ENCODE data around the gene THOC5. TPM values are rescaled to one million over a fixed set of nuclear protein-coding genes. Genes with fewer than 3 reads are reported as not detected.
A peak's percentile ranks its signal among the peaks of the same experiment; 100 is the strongest.

THOC5 gene
- total and polyA plus RNA-seq, 9 donors = 26.2 to 51.6 (median 33.5) TPM

DNA sequence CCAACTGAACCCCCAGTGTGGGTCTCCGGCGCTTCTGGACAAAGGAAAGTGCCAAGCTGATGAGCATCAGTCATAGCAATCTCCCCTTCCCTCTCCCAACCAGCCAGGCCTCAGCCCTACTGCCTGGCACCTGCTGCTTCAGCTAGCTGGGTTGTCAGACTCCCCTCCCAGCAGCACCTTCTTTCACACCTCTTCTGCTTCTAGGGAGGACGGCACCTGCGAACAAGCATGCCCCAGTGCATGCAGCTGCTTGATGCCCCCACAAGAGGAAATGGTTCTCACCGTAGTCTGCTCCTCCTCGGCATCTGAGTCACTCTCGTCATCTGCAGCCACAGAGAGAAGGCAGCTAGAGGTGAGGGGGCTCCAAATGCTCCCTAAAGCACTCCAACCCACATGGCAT is 25.4 kb downstream of the THOC5 start:
- no peaks in the 10 kb centered on the region for H3K36me3 ChIP-seq
- 89 to 93% (median 91%) methylated on average over 7 of the region's 7 CpGs for WGBS, 3 donors
- intact Hi-C loops (cut with DNase I) = loop anchor here in 1 of 4 donors (10.0 kb wide), 1 partner anchor 133 kb away; no protein-coding TSS in a partner anchor

DNA sequence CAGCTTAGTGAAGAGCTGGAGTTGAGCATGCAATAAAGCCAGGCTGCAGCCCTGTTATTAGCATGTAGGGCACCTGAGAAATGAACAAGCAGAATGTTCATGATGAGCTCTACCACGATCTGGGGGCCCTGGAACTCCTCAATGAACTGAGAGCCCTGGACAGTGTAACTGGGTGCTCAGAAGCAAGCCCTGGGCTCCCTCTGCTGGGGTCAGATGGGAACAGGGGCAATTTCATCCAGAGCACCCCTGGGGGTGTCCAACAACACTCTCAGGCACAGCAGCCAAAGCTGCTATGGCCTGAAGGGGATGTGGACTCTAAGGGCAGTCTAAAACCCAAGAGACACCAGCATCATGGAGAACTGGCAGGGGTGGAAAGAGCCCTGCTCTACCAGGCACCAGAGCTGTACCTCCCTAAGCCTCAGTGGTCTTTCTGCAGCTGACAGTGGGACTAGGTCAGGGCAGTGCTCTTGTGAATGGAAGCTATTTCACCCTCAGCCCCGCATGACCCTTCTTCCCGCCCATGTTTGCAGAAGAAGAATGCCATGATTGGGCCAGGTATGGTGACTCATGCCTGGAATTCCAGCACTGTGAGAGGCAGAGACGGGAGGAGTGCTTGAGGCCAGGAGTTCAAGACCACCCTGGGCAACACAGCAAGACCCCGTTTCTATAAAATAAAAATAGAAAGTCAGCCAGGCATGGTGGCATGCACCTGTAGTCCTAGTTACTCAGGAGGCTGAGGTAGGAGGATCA is 28.9 kb downstream of the THOC5 start:
- peak in 4 of 5 donors; percentile 13 to 61 (median 31) for DNase-seq
- Histone ChIP-seq H3K27ac (no peak overlapping the region), H3K36me3 (no peaks in the 10 kb centered on the region), H3K4me1 (ENCODE audit: insufficient read depth) (no peaks in the 10 kb centered on the region), H3K4me3 (no peak overlapping the region), H3K9me3 (no peaks in the 10 kb centered on the region), H3K27me3 (no peaks in the 10 kb centered on the region)
- 33 to 43% (median 40%) methylated on average over 5 of the region's 5 CpGs for WGBS, 3 donors
- TF ChIP-seq, protein P1, sequence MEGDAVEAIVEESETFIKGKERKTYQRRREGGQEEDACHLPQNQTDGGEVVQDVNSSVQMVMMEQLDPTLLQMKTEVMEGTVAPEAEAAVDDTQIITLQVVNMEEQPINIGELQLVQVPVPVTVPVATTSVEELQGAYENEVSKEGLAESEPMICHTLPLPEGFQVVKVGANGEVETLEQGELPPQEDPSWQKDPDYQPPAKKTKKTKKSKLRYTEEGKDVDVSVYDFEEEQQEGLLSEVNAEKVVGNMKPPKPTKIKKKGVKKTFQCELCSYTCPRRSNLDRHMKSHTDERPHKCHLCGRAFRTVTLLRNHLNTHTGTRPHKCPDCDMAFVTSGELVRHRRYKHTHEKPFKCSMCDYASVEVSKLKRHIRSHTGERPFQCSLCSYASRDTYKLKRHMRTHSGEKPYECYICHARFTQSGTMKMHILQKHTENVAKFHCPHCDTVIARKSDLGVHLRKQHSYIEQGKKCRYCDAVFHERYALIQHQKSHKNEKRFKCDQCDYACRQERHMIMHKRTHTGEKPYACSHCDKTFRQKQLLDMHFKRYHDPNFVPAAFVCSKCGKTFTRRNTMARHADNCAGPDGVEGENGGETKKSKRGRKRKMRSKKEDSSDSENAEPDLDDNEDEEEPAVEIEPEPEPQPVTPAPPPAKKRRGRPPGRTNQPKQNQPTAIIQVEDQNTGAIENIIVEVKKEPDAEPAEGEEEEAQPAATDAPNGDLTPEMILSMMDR (IDR thresholded peaks at IDR 0.05) = no peak
- TF ChIP-seq EP300 (IDR thresholded peaks at IDR 0.05) (no peak), POLR2A (IDR thresholded peaks at IDR 0.05) (no peak)
- intact Hi-C loops (cut with DNase I) = loop anchor here in 1 of 4 donors (10.0 kb wide), 1 partner anchor 130 kb away; no protein-coding TSS in a partner anchor

More for the DNA sequence above, 25.4 kb downstream of the THOC5 start:
- TF ChIP-seq POLR2A (IDR thresholded peaks at IDR 0.05) = no peak
- TF ChIP-seq, protein P1 (IDR thresholded peaks at IDR 0.05) = no peak
- TF ChIP-seq EP300 (IDR thresholded peaks at IDR 0.05) = no peak
- no peaks in the 10 kb centered on the region for H3K27me3 ChIP-seq
- no peak for DNase-seq
- no peaks in the 10 kb centered on the region for H3K9me3 ChIP-seq
- no peak overlapping the region for H3K27ac ChIP-seq
- H3K4me3 ChIP-seq = no peak overlapping the region
- H3K4me1 ChIP-seq (ENCODE audit: insufficient read depth) = no peaks in the 10 kb centered on the region

DNA sequence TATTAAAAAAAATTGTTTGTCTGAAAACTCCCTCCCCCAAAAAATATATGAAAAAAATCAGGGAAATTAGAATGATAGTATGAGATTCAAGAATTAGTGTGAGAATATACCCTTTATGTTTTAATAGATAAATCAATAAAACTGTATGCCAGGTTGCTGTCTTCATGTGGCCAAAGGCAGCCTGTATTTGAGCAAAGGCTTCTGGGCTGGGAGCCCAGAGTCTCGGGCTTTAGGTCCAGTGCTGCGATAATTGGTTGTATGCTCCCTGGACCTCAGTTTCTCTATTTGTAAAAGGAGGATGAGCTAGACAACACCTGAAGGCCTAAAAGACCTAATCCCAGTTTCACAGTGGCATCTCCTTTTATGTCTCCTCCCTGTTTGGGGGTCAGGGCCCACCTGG is 29.8 kb downstream of the THOC5 start:
- Histone ChIP-seq H3K9me3 (no peaks in the 10 kb centered on the region), H3K36me3 (no peaks in the 10 kb centered on the region), H3K4me3 (no peak overlapping the region), H3K27me3 (no peaks in the 10 kb centered on the region), H3K4me1 (ENCODE audit: insufficient read depth) (no peaks in the 10 kb centered on the region), H3K27ac (no peak overlapping the region)
- no peak for DNase-seq
- intact Hi-C loops (cut with DNase I) = loop anchor here in 1 of 4 donors (10.0 kb wide), 1 partner anchor 129 kb away; no protein-coding TSS in a partner anchor
- WGBS, 3 donors = 86 to 90% (median 88%) methylated on average over 2 of the region's 2 CpGs
- no peak for TF ChIP-seq EP300 (IDR thresholded peaks at IDR 0.05)
- TF ChIP-seq POLR2A (IDR thresholded peaks at IDR 0.05) = no peak
- TF ChIP-seq, protein P1 (IDR thresholded peaks at IDR 0.05) = no peak

DNA sequence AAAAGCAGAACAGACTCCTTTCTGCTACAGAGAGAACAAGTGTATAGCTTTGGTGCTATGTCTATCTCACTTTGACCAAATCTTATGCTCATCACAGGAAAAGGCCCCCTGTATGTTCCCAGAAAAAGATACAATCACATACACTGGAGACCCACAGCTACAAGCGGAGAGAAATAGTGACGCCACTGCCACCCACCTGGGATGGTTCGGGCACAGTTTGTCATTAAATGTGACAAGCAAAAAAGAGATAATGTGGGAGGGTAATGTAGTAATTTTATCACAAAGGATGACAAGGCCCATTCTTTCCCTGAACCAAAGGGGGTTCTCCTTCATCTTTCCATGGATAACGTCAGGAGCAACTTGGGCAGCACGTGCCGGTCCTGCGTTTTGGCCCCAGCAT is 32.0 kb downstream of the THOC5 start:
- no peak for DNase-seq
- Histone ChIP-seq H3K4me3 (no peak overlapping the region), H3K27me3 (no peaks in the 10 kb centered on the region), H3K4me1 (ENCODE audit: insufficient read depth) (no peaks in the 10 kb centered on the region), H3K9me3 (no peaks in the 10 kb centered on the region), H3K27ac (no peak overlapping the region), H3K36me3 (no peaks in the 10 kb centered on the region)
- 96% methylated on average over 7 of the region's 7 CpGs for WGBS, 3 donors
- intact Hi-C loops (cut with DNase I) = loop anchor here in 1 of 4 donors (10.0 kb wide), 1 partner anchor 127 kb away; no protein-coding TSS in a partner anchor
- TF ChIP-seq POLR2A (IDR thresholded peaks at IDR 0.05) (no peak), EP300 (IDR thresholded peaks at IDR 0.05) (no peak)
- TF ChIP-seq, protein P1 (IDR thresholded peaks at IDR 0.05) = no peak
